Measurements from ENCODE around the gene SLC6A6.

GRCh38 chr3:14528081-14528480 lies 125.7 kb downstream of the SLC6A6 start:
- TF ChIP-seq POLR2AphosphoS5 (IDR thresholded peaks at IDR 0.05) (no peak), EP300 (IDR thresholded peaks at IDR 0.05; ENCODE audit: low read depth) (no peak)
- TF ChIP-seq, protein P1, sequence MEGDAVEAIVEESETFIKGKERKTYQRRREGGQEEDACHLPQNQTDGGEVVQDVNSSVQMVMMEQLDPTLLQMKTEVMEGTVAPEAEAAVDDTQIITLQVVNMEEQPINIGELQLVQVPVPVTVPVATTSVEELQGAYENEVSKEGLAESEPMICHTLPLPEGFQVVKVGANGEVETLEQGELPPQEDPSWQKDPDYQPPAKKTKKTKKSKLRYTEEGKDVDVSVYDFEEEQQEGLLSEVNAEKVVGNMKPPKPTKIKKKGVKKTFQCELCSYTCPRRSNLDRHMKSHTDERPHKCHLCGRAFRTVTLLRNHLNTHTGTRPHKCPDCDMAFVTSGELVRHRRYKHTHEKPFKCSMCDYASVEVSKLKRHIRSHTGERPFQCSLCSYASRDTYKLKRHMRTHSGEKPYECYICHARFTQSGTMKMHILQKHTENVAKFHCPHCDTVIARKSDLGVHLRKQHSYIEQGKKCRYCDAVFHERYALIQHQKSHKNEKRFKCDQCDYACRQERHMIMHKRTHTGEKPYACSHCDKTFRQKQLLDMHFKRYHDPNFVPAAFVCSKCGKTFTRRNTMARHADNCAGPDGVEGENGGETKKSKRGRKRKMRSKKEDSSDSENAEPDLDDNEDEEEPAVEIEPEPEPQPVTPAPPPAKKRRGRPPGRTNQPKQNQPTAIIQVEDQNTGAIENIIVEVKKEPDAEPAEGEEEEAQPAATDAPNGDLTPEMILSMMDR (IDR thresholded peaks at IDR 0.05) = no peak
